A673 (cell line): ENCODE results near the gene BEX4. TPM values are rescaled to one million over a fixed set of nuclear protein-coding genes. Genes with fewer than 3 reads are reported as not detected.
"Not testable (repeated sequence)": the region's sequence is repeated elsewhere in the genome, so short reads cannot be mapped to it uniquely, and the experiment has no call there.

Experiments used
- Bru-seq: library from RNA; stranded (reverse); fragments of 400-500 nt; gene quantifications from one replicate; lab custom pipeline; 2021; lab: Mats Ljungman, UMichigan
- BruChase-seq, 2 experiments: library from RNA; stranded (reverse); fragments of 400-500 nt; gene quantifications; one replicate each; lab custom pipeline; 2021; lab: Mats Ljungman, UMichigan
- BruUV-seq: library from RNA; stranded (reverse); fragments of 400-500 nt; replicated peaks from 2 replicates; lab custom pipeline; 2021; lab: Mats Ljungman, UMichigan
- CTCF ChIA-PET: fragments of 300-600 bp; sonication (Branson Sonifier 250); formaldehyde crosslinking; loops from one replicate; lab custom pipeline; 2022; ENCODE audit warnings: antibody characterized with exemption; lab: Charles Lee
- POLR2A ChIA-PET: fragments of 300-600 bp; sonication (Branson Sonifier 250); formaldehyde crosslinking; loops from one replicate; lab custom pipeline; 2022; ENCODE audit warnings: antibody characterized with exemption; ENCODE audit not compliant: low non-redundant PET; lab: Charles Lee
- DNase-seq: peaks from one replicate; pipeline ENCODE4 v3.0.0-alpha.2; 2015; ENCODE audit warnings: low spot score
- H3K27ac ChIP-seq: fragments of 200-600 bp; sonication (generic); 2 replicates; pipeline ENCODE4 v1.5.1; 2016; ENCODE audit warnings: mixed run types, low read depth, mild to moderate bottlenecking, mixed read lengths, antibody characterized with exemption, low read length; ENCODE audit not compliant: poor library complexity, severe bottlenecking
- H3K27me3 ChIP-seq: fragments of 200-600 bp; sonication (generic); replicated peaks from 2 replicates; pipeline ENCODE4 v1.6.1; 2017; ENCODE audit warnings: mixed run types, low read depth, mild to moderate bottlenecking, mixed read lengths, antibody characterized with exemption, low read length; ENCODE audit not compliant: insufficient read depth, poor library complexity
- H3K36me3 ChIP-seq: fragments of 200-600 bp; sonication (generic); 2 replicates; pipeline ENCODE4 v1.6.1; 2016; ENCODE audit warnings: mixed run types, mild to moderate bottlenecking, mixed read lengths, antibody characterized with exemption, low read length; ENCODE audit not compliant: insufficient read depth, poor library complexity, severe bottlenecking
- H3K4me1 ChIP-seq: fragments of 200-600 bp; sonication (generic); 2 replicates; pipeline ENCODE4 v1.6.1; 2017; ENCODE audit warnings: mixed run types, mild to moderate bottlenecking, mixed read lengths, antibody characterized with exemption, low read length; ENCODE audit not compliant: insufficient read depth, poor library complexity, severe bottlenecking
- H3K4me3 ChIP-seq: fragments of 200-600 bp; sonication (generic); 2 replicates; pipeline ENCODE4 v1.5.1; 2016; ENCODE audit warnings: low read depth, mixed run types, mild to moderate bottlenecking, mixed read lengths, low read length; ENCODE audit not compliant: poor library complexity, severe bottlenecking
- H3K9me3 ChIP-seq: fragments of 200-600 bp; sonication (generic); 2 replicates; pipeline ENCODE4 v1.6.1; 2016; ENCODE audit warnings: mixed run types, low read depth, mild to moderate bottlenecking, mixed read lengths, antibody characterized with exemption, low read length; ENCODE audit not compliant: poor library complexity, severe bottlenecking
- CTCF ChIP-seq: fragments of 300-800, 200-600 bp; sonication (generic); conservative IDR thresholded peaks from 2 replicates; pipeline ENCODE4 v1.5.1; 2017; ENCODE audit warnings: low read depth, mild to moderate bottlenecking, antibody characterized with exemption, low read length, moderate library complexity, mixed read lengths
- EZH2 ChIP-seq: fragments of 200-600 bp; sonication (generic); IDR thresholded peaks from 2 replicates; pipeline ENCODE4 v1.6.1; 2017; ENCODE audit warnings: borderline replicate concordance, low read depth, mild to moderate bottlenecking, mixed read lengths, antibody characterized with exemption, low read length; ENCODE audit not compliant: poor library complexity, severe bottlenecking
- intact Hi-C: fragments of 100-400 bp; cut with micrococcal nuclease; formaldehyde crosslinking; loops from one replicate; pipeline ENCODE4 v1.10.0; 2022; ENCODE audit not compliant: unreplicated experiment
- long read RNA-seq: library from polyadenylated mRNA; stranded (forward); transcript quantifications from one replicate; pipeline ENCODE4 v2.0.0, GENCODE V29; 2022
- total RNA-seq: library from RNA; stranded (reverse); gene quantifications from 2 replicates; pipeline ENCODE4 v1.2.3, GENCODE V29; 2021

BEX4 gene
- total RNA-seq (65.4 and 67.7 TPM in 2 replicates), Bru-seq, nascent RNA (percentile 90 among the genes with signal in this experiment), BruChase-seq, experiment 1, labeled RNA remaining after a 2-hour chase (percentile 96 among the genes with signal in this experiment), BruChase-seq, experiment 2, labeled RNA remaining after a 6-hour chase (percentile 98 among the genes with signal in this experiment)
- long read RNA-seq, transcript BEX4-201 (2 exons, 1,066 nt), result minor isoform, 10 of 143 reads
- long read RNA-seq, transcript BEX4-202 (3 exons, 1,328 nt), result major isoform, 122 of 143 reads
- long read RNA-seq, partial matches to known transcripts, result 3 of 143 reads
- long read RNA-seq, other reads (novel, unspliced or antisense), result 8 of 143 reads

- peak within 1 kb of the TSS; percentile 71 for H3K4me3 ChIP-seq
- peak within 1 kb of the TSS; percentile 88 for H3K27ac ChIP-seq
- peak; percentile 85 for DNase-seq
- POLR2A ChIA-PET, result no interaction called here
- no peaks in the 10 kb centered on the region for H3K27me3 ChIP-seq
- intact Hi-C loops, result loop anchor here (5.0 kb wide), 1 partner anchor 247 kb away; no protein-coding TSS in a partner anchor
- no peak for TF ChIP-seq CTCF
- no peak for TF ChIP-seq EZH2
- H3K4me1 ChIP-seq, result no peaks in the 10 kb centered on the region
- peaks cover 14% of the 10 kb centered on the region for H3K36me3 ChIP-seq
- CTCF ChIA-PET, result no interaction called here
- H3K9me3 ChIP-seq, result no peaks in the 10 kb centered on the region
- BruUV-seq, result no TSS peak
These were observed at the start of gene BEX4 for GRCh38 chrX:103214870-103215424. Gene BEX4 (plus strand): TSS chrX:103215108. CDS start chrX:103216154, 1,046 bp downstream.

- H3K4me3 ChIP-seq, result no peak overlapping the region
- ChIA-PET POLR2A (no interaction called here), CTCF (no interaction called here)
- TF ChIP-seq CTCF (no peak), EZH2 (no peak)
- no peaks in the 10 kb centered on the region for H3K9me3 ChIP-seq
- H3K36me3 ChIP-seq, result no peaks in the 10 kb centered on the region
- no peak for DNase-seq
- H3K27me3 ChIP-seq, result no peaks in the 10 kb centered on the region
- H3K4me1 ChIP-seq, result no peaks in the 10 kb centered on the region
- BruUV-seq, result no TSS peak
- intact Hi-C loops, result no loop called here
- no peak overlapping the region for H3K27ac ChIP-seq
These were observed 44.7 kb upstream of the BEX4 start for GRCh38 chrX:103170216-103170615.

- Histone ChIP-seq H3K27me3 (no peaks in the 10 kb centered on the region), H3K27ac (no peak overlapping the region), H3K4me3 (no peak overlapping the region), H3K4me1 (no peaks in the 10 kb centered on the region), H3K36me3 (no peaks in the 10 kb centered on the region), H3K9me3 (no peaks in the 10 kb centered on the region)
- no TSS peak for BruUV-seq
- DNase-seq, result no peak
- intact Hi-C loops, result no loop called here
- ChIA-PET POLR2A (no interaction called here), CTCF (no interaction called here)
- TF ChIP-seq CTCF, result no peak
- TF ChIP-seq EZH2, result no peak
These were observed 43.6 kb upstream of the BEX4 start for GRCh38 chrX:103171353-103171752.

GRCh38 chrX:103175256-103175655, 39.7 kb upstream of the BEX4 start:
- H3K4me3 ChIP-seq, H3K4me1 ChIP-seq, H3K9me3 ChIP-seq, DNase-seq, H3K27ac ChIP-seq, POLR2A ChIA-PET, H3K27me3 ChIP-seq, H3K36me3 ChIP-seq, BruUV-seq, intact Hi-C loops: not testable (repeated sequence)
- CTCF ChIA-PET, result interaction anchor here (0.7 kb wide), 1 partner anchor 224 kb away, joined by 5 read pairs; no protein-coding TSS in a partner anchor
